Suprapubic skin (tissue), 3 donors: ENCODE data around the gene SNAPC5.

Experiments used
- EP300 ChIP-seq: sonication (generic); formaldehyde crosslinking; IDR thresholded peaks from one replicate; pipeline ENCODE4 v1.6.1; 2017; ENCODE audit warnings: antibody characterized with exemption
- POLR2A ChIP-seq, 2 donors: fragments of 450-650 bp; IDR thresholded peaks; one replicate each; pipeline ENCODE4 v1.6.1; 2017; ENCODE audit warnings: antibody characterized with exemption in 2 of 2, mild to moderate bottlenecking in 2 of 2, moderate library complexity in 2 of 2
- TF ChIP-seq, protein P1 (sequence below), 2 donors: fragments of 200-600 bp in 1 of 2; fragments of 450-650 bp in 1 of 2; sonication (generic) in 1 of 2; IDR thresholded peaks; one replicate each; pipeline ENCODE4 v1.5.1; 2016 to 2019; ENCODE audit warnings: antibody characterized with exemption in 2 of 2, mild to moderate bottlenecking in 1 of 2, moderate library complexity in 1 of 2

DNA sequence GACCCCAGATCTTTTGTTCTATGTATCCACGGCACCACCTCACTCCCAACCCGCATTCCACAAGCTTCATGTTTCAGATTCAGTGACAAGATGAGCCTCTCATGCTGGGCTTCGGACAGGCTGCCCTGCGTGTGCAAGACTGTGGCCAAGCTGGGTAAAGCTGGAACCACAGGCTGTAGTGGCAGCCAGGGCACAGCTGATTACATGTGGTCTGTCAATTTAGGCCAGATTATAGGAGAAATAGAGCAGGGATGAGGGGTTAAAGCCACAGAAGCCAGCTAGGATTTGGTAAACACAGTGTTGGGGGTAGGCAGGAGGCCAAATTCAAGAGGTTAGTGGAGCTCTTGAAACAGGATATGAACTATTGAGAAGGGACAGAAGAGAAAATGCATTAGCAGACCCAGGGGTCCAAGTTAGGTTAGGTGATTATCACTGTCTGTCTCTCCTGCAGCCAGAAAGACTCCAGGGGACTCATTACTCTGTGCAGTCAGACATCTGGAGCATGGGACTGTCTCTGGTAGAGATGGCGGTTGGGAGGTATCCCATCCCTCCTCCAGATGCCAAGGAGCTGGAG is 12.9 kb downstream of the SNAPC5 start:
- TF ChIP-seq POLR2A (IDR thresholded peaks at IDR 0.05) (no peak), EP300 (no peak)
- TF ChIP-seq, protein P1, sequence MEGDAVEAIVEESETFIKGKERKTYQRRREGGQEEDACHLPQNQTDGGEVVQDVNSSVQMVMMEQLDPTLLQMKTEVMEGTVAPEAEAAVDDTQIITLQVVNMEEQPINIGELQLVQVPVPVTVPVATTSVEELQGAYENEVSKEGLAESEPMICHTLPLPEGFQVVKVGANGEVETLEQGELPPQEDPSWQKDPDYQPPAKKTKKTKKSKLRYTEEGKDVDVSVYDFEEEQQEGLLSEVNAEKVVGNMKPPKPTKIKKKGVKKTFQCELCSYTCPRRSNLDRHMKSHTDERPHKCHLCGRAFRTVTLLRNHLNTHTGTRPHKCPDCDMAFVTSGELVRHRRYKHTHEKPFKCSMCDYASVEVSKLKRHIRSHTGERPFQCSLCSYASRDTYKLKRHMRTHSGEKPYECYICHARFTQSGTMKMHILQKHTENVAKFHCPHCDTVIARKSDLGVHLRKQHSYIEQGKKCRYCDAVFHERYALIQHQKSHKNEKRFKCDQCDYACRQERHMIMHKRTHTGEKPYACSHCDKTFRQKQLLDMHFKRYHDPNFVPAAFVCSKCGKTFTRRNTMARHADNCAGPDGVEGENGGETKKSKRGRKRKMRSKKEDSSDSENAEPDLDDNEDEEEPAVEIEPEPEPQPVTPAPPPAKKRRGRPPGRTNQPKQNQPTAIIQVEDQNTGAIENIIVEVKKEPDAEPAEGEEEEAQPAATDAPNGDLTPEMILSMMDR (IDR thresholded peaks at IDR 0.05) = no peak
